SH-SY5Y (cell line): ENCODE results near the gene CDA.

ENCODE experiments used
- GATA2 ChIP-seq: IDR thresholded peaks from 2 replicates; pipeline ENCODE4 v1.6.1; 2011; ENCODE audit warnings: mild to moderate bottlenecking, low read depth, low read length
- GATA3 ChIP-seq: IDR thresholded peaks from 2 replicates; pipeline ENCODE4 v1.6.1; 2011; ENCODE audit warnings: low read depth, mild to moderate bottlenecking, low read length, moderate library complexity

- TF ChIP-seq GATA2 (no peak), GATA3 (no peak)
Measured at GRCh38 chr1:20596106-20596505, 7.2 kb downstream of the CDA start.
